Glutamatergic neuron (in vitro differentiated cells): ENCODE data around the gene SKOR1. TPM values are rescaled to one million over a fixed set of nuclear protein-coding genes. Genes with fewer than 3 reads are reported as not detected.

ENCODE experiments used
- DNase-seq: peaks from one replicate; pipeline ENCODE4 v3.0.0; 2022
- H3K27ac Mint-ChIP-seq: one replicate; pipeline ENCODE4 v1.8.0; 2020; ENCODE audit warnings: mild to moderate bottlenecking, mixed read lengths, inconsistent platforms; ENCODE audit not compliant: unreplicated experiment
- H3K27me3 Mint-ChIP-seq: one replicate; pipeline ENCODE4 v1.8.0; 2020; ENCODE audit warnings: mild to moderate bottlenecking, moderate library complexity, mixed read lengths, inconsistent platforms; ENCODE audit not compliant: unreplicated experiment
- H3K36me3 Mint-ChIP-seq: one replicate; pipeline ENCODE4 v1.8.0; 2020; ENCODE audit warnings: mild to moderate bottlenecking, mixed read lengths, inconsistent platforms; ENCODE audit not compliant: unreplicated experiment
- H3K4me1 Mint-ChIP-seq: one replicate; pipeline ENCODE4 v1.8.0; 2020; ENCODE audit warnings: mild to moderate bottlenecking, low read depth, mixed read lengths, inconsistent platforms; ENCODE audit not compliant: unreplicated experiment
- H3K4me3 Mint-ChIP-seq: one replicate; pipeline ENCODE4 v1.8.0; 2020; ENCODE audit warnings: mild to moderate bottlenecking, mixed read lengths, inconsistent platforms; ENCODE audit not compliant: unreplicated experiment
- H3K9me3 Mint-ChIP-seq: one replicate; pipeline ENCODE4 v1.8.0; 2020; ENCODE audit warnings: mild to moderate bottlenecking, moderate library complexity, mixed read lengths, inconsistent platforms; ENCODE audit not compliant: unreplicated experiment
- total RNA-seq: library from RNA; stranded (reverse); fragmentation: NEBNext Ultra II Directional; extraction: Animal tissue kit (Norgen Biotek cat#: 25700); gene quantifications from one replicate; pipeline ENCODE4 v1.2.1, GENCODE V29; 2021; ENCODE audit not compliant: unreplicated experiment
- TF ChIP-seq, protein P1 (sequence below): fragments of 200-600 bp; sonication (generic); IDR thresholded peaks from one replicate; pipeline ENCODE4 v1.5.0; 2021; ENCODE audit not compliant: partially characterized antibody, unreplicated experiment

The SKOR1 gene
- total RNA-seq, 1 donor from 2014 or later, result 4.0 TPM

GRCh38 chr15:67803299-67803698 is 22.0 kb upstream of the SKOR1 start:
- H3K27me3 Mint-ChIP-seq, result peaks cover 5% of the 10 kb centered on the region
- H3K9me3 Mint-ChIP-seq, result peaks cover 5% of the 10 kb centered on the region

DNA sequence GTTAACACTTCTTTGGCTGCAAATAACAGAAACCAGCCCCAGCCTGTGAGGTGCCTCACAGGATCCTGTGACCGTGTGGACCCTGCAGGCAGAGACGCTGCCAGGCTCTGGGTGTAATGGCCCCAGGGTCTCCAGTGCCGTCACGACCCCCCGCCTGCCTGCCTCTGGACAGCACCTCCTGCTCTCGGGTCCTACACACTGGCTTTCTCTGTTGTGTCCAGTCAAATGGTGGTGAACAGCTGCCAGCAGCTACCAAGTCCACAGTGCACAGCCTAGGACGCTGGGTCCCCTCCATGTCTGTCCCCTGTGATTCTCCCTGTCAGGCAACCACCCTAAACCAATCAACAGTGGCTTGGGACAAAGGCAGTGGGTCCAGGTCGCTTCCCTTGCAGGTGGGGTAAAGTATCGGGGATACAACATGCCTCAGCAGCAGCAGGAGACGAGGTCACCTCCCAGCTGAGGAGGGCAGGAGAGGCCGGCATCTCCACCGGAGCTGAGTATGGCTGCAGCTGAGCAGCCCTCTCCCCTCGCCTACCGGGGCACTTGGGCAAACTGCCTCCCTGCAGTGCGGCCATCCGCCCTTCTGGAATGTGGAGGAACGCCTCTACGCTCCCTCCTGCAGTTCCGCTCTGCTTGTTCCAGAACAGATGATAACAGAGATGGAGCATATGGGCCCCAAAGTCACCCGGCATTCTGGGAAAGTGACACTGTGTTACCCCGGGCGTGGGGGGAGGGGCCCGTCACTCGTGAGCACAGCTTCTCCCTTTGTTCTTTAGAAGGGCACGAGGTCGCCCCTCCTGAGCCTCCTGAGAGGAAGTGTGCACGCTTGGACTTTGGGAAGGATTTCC is 21.1 kb upstream of the SKOR1 start:
- DNase-seq, result peak; percentile 75
- TF ChIP-seq, protein P1, sequence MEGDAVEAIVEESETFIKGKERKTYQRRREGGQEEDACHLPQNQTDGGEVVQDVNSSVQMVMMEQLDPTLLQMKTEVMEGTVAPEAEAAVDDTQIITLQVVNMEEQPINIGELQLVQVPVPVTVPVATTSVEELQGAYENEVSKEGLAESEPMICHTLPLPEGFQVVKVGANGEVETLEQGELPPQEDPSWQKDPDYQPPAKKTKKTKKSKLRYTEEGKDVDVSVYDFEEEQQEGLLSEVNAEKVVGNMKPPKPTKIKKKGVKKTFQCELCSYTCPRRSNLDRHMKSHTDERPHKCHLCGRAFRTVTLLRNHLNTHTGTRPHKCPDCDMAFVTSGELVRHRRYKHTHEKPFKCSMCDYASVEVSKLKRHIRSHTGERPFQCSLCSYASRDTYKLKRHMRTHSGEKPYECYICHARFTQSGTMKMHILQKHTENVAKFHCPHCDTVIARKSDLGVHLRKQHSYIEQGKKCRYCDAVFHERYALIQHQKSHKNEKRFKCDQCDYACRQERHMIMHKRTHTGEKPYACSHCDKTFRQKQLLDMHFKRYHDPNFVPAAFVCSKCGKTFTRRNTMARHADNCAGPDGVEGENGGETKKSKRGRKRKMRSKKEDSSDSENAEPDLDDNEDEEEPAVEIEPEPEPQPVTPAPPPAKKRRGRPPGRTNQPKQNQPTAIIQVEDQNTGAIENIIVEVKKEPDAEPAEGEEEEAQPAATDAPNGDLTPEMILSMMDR, result no peak
- peaks cover 5% of the 10 kb centered on the region for H3K36me3 Mint-ChIP-seq
- H3K27ac Mint-ChIP-seq, result peak overlapping the region; percentile 64
- H3K4me3 Mint-ChIP-seq, result peak overlapping the region; percentile 30
- H3K27me3 Mint-ChIP-seq, result peaks cover 5% of the 10 kb centered on the region
- H3K9me3 Mint-ChIP-seq, result peaks cover 5% of the 10 kb centered on the region
- peaks cover 23% of the 10 kb centered on the region for H3K4me1 Mint-ChIP-seq

More at GRCh38 chr15:67803299-67803698, 22.0 kb upstream of the SKOR1 start:
- Mint-ChIP-seq H3K36me3 (peaks cover 5% of the 10 kb centered on the region), H3K4me1 (peaks cover 22% of the 10 kb centered on the region), H3K4me3 (no peak overlapping the region), H3K27ac (no peak overlapping the region)
- TF ChIP-seq, protein P1, result no peak
- no peak for DNase-seq

DNA sequence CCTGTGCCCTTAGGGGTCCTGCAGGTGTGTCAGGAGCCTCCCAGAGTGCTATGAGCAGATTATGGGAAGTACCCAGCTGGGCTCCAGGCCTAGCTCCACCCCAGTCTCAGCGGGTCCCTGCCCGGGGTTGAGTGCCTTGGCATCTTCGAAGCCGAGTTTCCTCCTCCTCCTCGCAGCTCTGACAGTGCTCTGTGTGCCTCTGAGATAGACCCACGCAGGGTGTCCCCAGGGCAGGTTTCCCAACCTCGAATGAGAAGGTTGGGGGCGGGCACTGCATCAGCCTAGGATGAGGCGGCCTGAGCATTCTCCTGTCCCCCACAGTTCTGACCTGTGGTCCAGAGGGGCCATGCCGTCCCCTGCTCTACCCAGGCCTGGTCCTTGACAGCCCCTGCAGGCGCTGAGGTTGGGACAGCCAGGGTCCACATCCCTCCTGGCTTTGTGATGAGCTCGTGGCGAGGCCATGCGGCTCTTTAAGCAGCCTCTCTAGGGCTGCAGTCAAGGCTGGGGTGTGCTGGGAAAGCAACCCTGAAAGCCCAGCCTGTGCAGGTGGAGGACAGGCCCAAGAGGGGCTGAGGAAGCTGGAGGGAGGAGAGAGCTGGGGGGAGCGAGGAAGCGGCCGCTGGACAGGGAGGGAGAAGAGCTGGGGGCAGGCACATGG is 20.2 kb upstream of the SKOR1 start:
- Mint-ChIP-seq H3K4me3 (no peak overlapping the region), H3K4me1 (peaks cover 20% of the 10 kb centered on the region), H3K27me3 (peaks cover 5% of the 10 kb centered on the region), H3K27ac (peak overlapping the region; percentile 28), H3K9me3 (peaks cover 6% of the 10 kb centered on the region), H3K36me3 (peaks cover 5% of the 10 kb centered on the region)
- TF ChIP-seq, protein P1, result no peak
- DNase-seq, result no peak

DNA sequence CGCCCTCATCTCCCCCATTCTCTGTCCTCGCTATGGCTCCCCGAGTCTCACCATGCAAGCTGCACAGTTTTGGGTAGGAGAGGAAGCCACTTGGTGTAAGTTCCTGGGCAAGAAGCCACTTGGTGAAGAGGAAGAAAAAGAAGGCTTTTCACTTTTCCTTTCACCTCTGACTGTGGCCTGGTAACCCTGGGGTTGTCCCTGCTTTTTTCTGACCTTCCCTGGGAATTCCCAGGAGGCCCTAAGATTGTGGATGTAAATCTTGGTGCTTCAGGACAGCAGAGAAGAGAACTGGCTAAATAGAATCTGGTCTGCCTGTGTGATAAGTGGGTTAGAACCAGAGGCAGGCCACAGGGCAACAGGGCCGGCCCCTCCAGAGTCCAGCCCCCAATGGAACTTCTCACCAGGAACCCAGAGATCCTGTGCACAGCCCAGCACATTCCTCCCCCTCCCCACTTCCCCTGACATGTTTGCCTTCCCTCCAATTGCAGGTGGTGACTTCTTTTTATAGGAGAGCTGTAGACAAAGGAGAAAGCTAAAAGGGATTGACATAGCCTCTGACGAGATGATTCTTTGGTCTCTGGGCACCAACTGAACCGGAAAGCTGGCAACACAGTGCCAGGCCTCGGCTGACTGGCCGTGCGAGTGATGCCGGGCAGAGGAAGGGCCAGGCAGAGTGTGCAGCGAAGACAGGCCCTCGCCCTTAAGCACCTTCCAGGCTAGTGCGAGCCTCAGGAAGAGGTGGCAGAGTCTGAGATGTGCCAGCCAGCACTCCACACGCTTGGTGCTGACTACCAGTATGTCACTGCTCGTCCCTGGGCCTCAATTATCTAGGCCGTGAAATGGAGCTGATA is 19.4 kb upstream of the SKOR1 start:
- TF ChIP-seq, protein P1, result no peak
- no peak for DNase-seq
- H3K9me3 Mint-ChIP-seq, result peaks cover 6% of the 10 kb centered on the region
- H3K4me1 Mint-ChIP-seq, result peaks cover 18% of the 10 kb centered on the region
- H3K27ac Mint-ChIP-seq, result no peak overlapping the region
- H3K4me3 Mint-ChIP-seq, result no peak overlapping the region
- peaks cover 5% of the 10 kb centered on the region for H3K36me3 Mint-ChIP-seq
- peaks cover 7% of the 10 kb centered on the region for H3K27me3 Mint-ChIP-seq
